Heart right ventricle (tissue), 16 donors: Measurements from ENCODE around the gene TANK. TPM values are rescaled to one million over a fixed set of nuclear protein-coding genes. Genes with fewer than 3 reads are reported as not detected.
A peak's percentile ranks its signal among the peaks of the same experiment; 100 is the strongest.

ENCODE experiments used
- ATAC-seq, 8 donors: fragments of 200-7000 bp; cut with Tn5 transposase; one replicate each; pipeline ENCODE4 v1.9.1; 2020; ENCODE audit warnings: mild to moderate bottlenecking in 8 of 8, moderate library complexity in 8 of 8, moderate number of reproducible peaks in 1 of 8
- DNase-seq, 2 donors: peaks; one replicate each; pipeline ENCODE4 v3.0.0-alpha.2; 2020
- H3K27ac ChIP-seq, 10 donors: fragments of 200-600 bp; sonication (generic) in 2 of 10; one replicate each; pipeline versions ENCODE4 v1.5.0 to v1.8.0; 2020 to 2022; ENCODE audit warnings: mild to moderate bottlenecking in 3 of 10
- H3K27me3 ChIP-seq, 7 donors: fragments of 200-600 bp; one replicate each; pipeline ENCODE4 v1.8.0; 2021 to 2022; ENCODE audit warnings: mild to moderate bottlenecking in 2 of 7
- H3K36me3 ChIP-seq, 9 donors: fragments of 200-600 bp; sonication (generic) in 1 of 9; one replicate each; pipeline versions ENCODE4 v1.5.0 to v1.8.0; 2020 to 2022; ENCODE audit warnings: mild to moderate bottlenecking in 2 of 9
- H3K4me1 ChIP-seq, 9 donors: fragments of 200-600 bp; sonication (generic) in 1 of 9; one replicate each; pipeline versions ENCODE4 v1.5.0 to v1.8.0; 2020 to 2022; ENCODE audit warnings: mild to moderate bottlenecking in 4 of 9
- H3K4me3 ChIP-seq, 10 donors: fragments of 200-600 bp; sonication (generic) in 2 of 10; one replicate each; pipeline versions ENCODE4 v1.5.0 to v1.8.0; 2020 to 2022; ENCODE audit warnings: mild to moderate bottlenecking in 7 of 10, moderate library complexity in 2 of 10
- H3K9me3 ChIP-seq, 11 donors: fragments of 200-600 bp in 10 of 11; sonication (generic) in 2 of 11; one replicate each; pipeline versions ENCODE4 v1.5.0 to v1.8.0; 2013 to 2022; ENCODE audit warnings: mild to moderate bottlenecking in 2 of 11, control low read depth in 1 of 11, moderate library complexity in 1 of 11
- WGBS, 2 donors: extraction: QIAGEN DNeasy Blood & Tissue Kit; methylation state at CpG; one replicate each; pipeline ENCODE4 v1.1.7; 2013; ENCODE audit warnings: inconsistent platforms in 1 of 2; 5-methylcytosine and 5-hydroxymethylcytosine counted together
- intact Hi-C, 10 donors: fragments of 100-400 bp; cut with DNase I; formaldehyde crosslinking; loops; one replicate each; pipeline versions ENCODE4 v1.11.1 to v1.14.2; 2022
- polyA plus RNA-seq, 2 donors: library from polyadenylated mRNA; stranded (reverse); fragments of 200-250 nt; gene quantifications; one replicate each; pipeline ENCODE4 v1.2.3, GENCODE V29; 2013
- total RNA-seq, 10 donors: library from RNA; stranded (reverse); fragmentation: NEBNext Ultra II Directional in 3 of 10; extraction: Animal tissue kit (Norgen Biotek cat#: 25700) in 3 of 10; gene quantifications; one replicate each; pipeline versions ENCODE4 v1.2.1 to v1.2.4, GENCODE V29; 2021 to 2023
- TF ChIP-seq, protein P1 (sequence below), 9 donors: fragments of 200-600 bp; sonication (generic) in 2 of 9; IDR thresholded peaks; one replicate each; pipeline versions ENCODE4 v1.5.0 to v1.8.0; 2021 to 2022; ENCODE audit warnings: antibody characterized with exemption in 9 of 9, mild to moderate bottlenecking in 5 of 9, moderate library complexity in 1 of 9
- donor health status: Arrhythmogenic right ventricular cardiomyopathy.
- donor health status: ischemic (EF 13 %, LVEDD 7.1; RV severe dilation, severe dysfunction).
- donor health status: healthy with polysubstance abuse.
- donor health status: DM: no; HTN: yes; CAD: no.
- donor health status: DM: no; HTN: no; CAD: no.
- donor health status: ischemic (EF 25% LVEDD 6.9; RV normal size, moderate dysfunction).
- donor health status: ischemic (EF 25% LVEDD 5.7; RV mildly dilated, moderate dysfunction).
- donor health status: healthy.
- donor health status: DM: yes; HTN: yes; CAD: no.
- donor health status: Ischemic cardiomyopathy.
- donor health status: ischemic (EF 35%, LVEDD 5.7; RV mildly dilated, moderate dysfunction).
- donor health status: nonischemic (EF 11% LVEDD 7.7; RV severe dilation, severe dysfunction).
- donor health status: DM: yes; HTN: yes; CAD: no.
- donor health status: PGD.
- donor health status: ischemic (EF 29% LVEDD 5.4; RV normal size, mild dysfunction).
- donor health status: nonischemic (EF 23%, LVEDD 6.1; RV moderate dilation, normal function).

The TANK gene
- total and polyA plus RNA-seq, 12 donors, result 20.4 to 39.7 (median 30.6) TPM

- WGBS, 2 donors, result 91 to 94% methylated on average over 2 of the region's 2 CpGs
- DNase-seq (no peak), ATAC-seq (no peak)
- Histone ChIP-seq H3K4me3 (no peak overlapping the region), H3K27ac (no peak overlapping the region), H3K27me3 (no peaks in the 10 kb centered on the region), H3K4me1 (peaks cover 0 to 17% (median 14%) of the 10 kb centered on the region in 9 donors), H3K9me3 (no peaks in the 10 kb centered on the region), H3K36me3 (peaks cover 0 to 45% (median 9%) of the 10 kb centered on the region in 9 donors)
- TF ChIP-seq, protein P1, sequence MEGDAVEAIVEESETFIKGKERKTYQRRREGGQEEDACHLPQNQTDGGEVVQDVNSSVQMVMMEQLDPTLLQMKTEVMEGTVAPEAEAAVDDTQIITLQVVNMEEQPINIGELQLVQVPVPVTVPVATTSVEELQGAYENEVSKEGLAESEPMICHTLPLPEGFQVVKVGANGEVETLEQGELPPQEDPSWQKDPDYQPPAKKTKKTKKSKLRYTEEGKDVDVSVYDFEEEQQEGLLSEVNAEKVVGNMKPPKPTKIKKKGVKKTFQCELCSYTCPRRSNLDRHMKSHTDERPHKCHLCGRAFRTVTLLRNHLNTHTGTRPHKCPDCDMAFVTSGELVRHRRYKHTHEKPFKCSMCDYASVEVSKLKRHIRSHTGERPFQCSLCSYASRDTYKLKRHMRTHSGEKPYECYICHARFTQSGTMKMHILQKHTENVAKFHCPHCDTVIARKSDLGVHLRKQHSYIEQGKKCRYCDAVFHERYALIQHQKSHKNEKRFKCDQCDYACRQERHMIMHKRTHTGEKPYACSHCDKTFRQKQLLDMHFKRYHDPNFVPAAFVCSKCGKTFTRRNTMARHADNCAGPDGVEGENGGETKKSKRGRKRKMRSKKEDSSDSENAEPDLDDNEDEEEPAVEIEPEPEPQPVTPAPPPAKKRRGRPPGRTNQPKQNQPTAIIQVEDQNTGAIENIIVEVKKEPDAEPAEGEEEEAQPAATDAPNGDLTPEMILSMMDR (IDR thresholded peaks at IDR 0.05), result no peak
- intact Hi-C loops, result no loop called here
These were observed 74.4 kb downstream of the TANK start for GRCh38 chr2:161234627-161235026.

DNA sequence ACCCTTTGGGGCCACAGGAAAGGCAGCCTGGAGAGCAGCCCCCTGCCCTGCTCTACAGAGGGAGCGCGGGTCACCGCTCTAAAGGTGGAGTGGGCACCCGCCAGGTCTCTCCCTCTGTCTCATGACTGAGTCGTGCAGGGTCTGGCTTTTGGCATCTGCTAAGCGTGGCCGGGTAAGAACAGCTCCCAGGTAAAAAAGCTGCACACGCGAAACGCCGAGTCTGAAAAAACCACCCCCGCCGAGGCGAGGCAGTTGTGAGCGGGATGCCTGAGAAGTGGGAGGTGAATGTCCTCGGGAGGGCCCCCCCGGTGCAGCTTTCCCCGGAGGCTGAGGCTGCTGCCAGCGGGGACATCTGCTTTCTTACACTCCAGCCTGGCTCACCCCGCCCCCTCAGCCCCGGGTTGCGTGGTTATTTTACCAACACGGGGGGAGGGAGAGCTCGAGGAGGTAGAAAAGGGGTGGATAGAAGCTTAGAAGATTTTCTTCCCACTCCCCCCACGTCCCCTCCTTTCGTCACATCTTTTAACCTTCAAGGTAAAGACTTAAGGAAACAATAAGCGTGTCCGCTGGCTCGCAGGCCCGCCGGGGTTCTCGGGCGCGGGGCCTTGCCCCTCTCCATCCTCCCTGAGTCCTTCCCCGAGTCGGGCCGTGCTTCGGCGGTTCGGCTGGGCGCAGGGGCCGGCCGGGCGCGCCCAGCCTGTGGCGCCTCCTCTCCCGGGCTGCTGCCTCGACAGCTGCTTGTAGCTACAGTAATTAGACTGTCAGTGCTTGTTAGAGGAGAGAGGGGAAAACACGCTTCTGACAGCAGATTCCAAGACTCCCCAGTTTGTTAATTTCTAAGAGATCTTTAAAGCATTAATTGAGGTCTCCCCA, 77.4 kb downstream of the TANK start:
- Histone ChIP-seq H3K4me1 (peaks cover 0 to 17% (median 14%) of the 10 kb centered on the region in 9 donors), H3K36me3 (peaks cover 0 to 15% (median 0%) of the 10 kb centered on the region in 9 donors), H3K27me3 (no peaks in the 10 kb centered on the region), H3K27ac (peak overlapping the region in 1 of 10 donors; percentile 15), H3K4me3 (peak overlapping the region; percentile 33 to 68 (median 58)), H3K9me3 (no peaks in the 10 kb centered on the region)
- 3 to 4% methylated on average over 49 of the region's 49 CpGs for WGBS, 2 donors
- DNase-seq (peak; percentile 30 to 52), ATAC-seq (peak; percentile 76 to 85 (median 83))
- intact Hi-C loops, result no loop called here
- TF ChIP-seq, protein P1 (IDR thresholded peaks at IDR 0.05), result no peak

DNA sequence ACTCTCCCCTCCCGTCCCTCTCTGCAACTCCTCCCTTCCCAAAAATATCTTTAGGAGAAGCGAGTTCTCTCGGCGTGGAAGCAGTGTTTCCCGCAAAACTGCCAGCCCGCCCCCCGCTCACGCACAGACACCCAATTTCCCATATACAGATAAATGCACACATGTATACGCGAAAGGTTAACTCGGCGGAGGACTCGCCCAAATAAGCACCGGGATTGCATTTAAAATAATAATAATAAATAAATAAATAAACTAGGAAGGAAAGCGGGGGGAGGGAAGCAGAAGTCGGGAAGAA, 78.0 kb downstream of the TANK start:
- Histone ChIP-seq H3K27me3 (no peaks in the 10 kb centered on the region), H3K36me3 (peaks cover 0 to 15% (median 0%) of the 10 kb centered on the region in 9 donors), H3K9me3 (no peaks in the 10 kb centered on the region), H3K27ac (peak overlapping the region in 1 of 10 donors; percentile 15), H3K4me3 (peak overlapping the region; percentile 33 to 68 (median 58)), H3K4me1 (peaks cover 0 to 17% (median 14%) of the 10 kb centered on the region in 9 donors)
- ATAC-seq (no peak), DNase-seq (no peak)
- WGBS, 2 donors, result 0 to 1% methylated on average over 16 of the region's 16 CpGs
- intact Hi-C loops, result no loop called here
- TF ChIP-seq, protein P1 (IDR thresholded peaks at IDR 0.05), result no peak

DNA sequence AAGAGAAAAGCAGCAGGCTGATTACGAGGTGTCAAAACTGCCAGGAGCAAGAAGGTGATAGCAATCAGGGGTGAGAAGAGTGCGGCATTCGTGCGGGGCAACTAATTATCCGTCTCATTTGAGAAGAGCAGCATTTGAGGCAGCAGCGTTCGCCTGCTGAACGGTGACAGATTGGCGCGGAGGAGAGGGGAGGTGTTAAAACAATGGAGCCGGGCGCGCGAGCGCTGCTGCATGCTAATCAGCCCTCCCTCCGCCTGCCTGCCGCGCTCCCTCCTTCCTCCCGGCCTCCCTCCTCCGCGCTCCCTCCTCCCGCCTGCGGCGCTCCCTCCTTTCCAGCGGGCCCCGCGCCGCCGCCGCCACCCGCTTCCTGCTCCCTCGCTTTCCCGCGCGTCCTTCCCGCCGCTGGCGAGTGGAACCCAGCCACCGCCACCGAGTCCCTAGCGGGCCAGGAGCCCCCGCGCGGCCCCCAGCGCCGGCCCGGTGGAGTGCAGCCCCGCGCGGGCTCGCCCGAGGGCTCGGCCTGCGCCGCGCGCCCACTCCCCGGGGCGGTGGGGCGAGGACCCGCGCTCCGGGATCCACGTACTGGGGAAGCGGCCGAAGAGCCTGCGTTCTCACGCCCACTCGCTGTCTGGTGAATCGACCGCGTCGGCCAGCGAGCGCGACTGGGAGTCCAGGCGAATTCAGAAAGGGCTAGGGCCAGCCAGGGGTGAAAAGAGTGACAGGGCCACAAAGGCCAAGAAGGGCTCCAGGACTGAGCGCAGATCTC, 78.5 kb downstream of the TANK start:
- Histone ChIP-seq H3K36me3 (peaks cover 0 to 15% (median 0%) of the 10 kb centered on the region in 9 donors), H3K27me3 (no peaks in the 10 kb centered on the region), H3K9me3 (no peaks in the 10 kb centered on the region), H3K4me3 (peak overlapping the region; percentile 33 to 68 (median 58)), H3K27ac (peak overlapping the region in 3 of 10 donors; percentile 15 to 38 (median 37)), H3K4me1 (peaks cover 0 to 22% (median 14%) of the 10 kb centered on the region in 9 donors)
- TF ChIP-seq, protein P1 (IDR thresholded peaks at IDR 0.05), result no peak
- 2 to 5% methylated on average over 73 to 78 of the region's 78 CpGs for WGBS, 2 donors
- DNase-seq (peak; percentile 51 to 69), ATAC-seq (peak; percentile 74 to 85 (median 80))
- intact Hi-C loops, result no loop called here
